T1000 (cell line): Measurements from ENCODE around the gene CDHR4.
A peak's percentile ranks its signal among the peaks of the same experiment; 100 is the strongest.
"Not testable (repeated sequence)": the region's sequence is repeated elsewhere in the genome, so short reads cannot be mapped to it uniquely, and the experiment has no call there.

Experiments used
- DNase-seq: peaks from one replicate; lab custom pipeline; 2025; ENCODE audit warnings: mixed read lengths; lab: John Stamatoyannopoulos, UW

CDHR4 gene, protein sequence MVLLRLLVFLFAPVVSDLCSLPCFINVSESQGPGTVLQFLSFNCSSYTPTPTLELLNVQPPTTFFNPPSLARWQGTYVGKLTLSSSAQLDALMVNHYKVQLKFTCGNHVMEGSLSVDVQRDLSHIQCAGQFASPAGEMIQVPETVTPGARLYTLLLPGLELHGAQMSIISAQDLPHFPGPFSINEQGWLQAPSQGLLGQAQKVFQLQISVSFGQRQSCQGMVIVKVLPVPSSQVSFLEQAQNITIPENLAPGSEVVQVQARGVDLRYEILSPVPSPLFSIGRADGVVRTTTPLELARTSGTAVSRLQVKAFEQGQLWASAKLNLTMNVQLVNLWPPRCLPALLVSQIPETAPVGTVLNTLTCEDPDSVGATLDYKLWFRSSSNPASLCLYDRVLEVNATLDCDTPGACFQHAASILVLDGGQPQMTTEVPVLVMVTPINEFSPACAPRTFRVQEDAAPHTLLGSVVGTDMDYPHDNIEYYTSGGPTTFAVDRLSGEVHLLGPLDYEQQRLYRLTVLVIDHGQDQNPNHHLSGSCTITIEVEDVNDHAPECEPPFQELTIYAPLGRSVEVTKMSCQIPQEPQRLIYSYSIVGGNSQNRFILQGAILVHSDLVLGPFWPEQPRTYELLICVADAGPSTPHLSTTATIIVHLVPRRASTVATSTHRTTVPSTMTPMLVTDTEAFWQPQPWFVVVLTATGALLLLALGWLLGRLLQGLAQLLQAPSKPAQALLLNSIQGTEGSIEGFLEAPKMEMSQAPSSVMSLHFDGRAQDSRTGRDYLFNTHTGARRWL

DNA sequence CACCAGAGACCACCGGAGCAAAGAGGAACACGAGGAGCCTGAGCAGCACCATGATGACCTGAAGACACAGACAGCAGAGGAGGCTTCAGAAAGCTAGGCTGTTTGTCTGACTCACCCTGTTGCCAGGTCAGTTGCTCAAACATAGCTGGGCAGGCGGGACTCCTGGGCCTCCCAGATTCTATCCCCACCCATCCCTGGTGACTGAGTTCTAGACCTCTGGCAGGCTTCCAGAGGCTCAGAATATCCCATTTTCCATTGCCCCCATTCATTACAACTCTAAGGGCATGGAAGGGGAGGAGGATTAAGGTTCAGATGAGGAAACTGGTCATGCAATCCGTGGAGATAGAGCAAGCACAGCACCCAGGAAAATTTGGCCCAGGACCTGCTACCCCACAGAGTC, at the start of gene CDHR4:
TSS of gene CDHR4 (minus strand) at position 113 of the 400 bp plus-strand sequence. CDS start at position 52, 61 bp downstream.
- peak; percentile 71 for DNase-seq

DNA sequence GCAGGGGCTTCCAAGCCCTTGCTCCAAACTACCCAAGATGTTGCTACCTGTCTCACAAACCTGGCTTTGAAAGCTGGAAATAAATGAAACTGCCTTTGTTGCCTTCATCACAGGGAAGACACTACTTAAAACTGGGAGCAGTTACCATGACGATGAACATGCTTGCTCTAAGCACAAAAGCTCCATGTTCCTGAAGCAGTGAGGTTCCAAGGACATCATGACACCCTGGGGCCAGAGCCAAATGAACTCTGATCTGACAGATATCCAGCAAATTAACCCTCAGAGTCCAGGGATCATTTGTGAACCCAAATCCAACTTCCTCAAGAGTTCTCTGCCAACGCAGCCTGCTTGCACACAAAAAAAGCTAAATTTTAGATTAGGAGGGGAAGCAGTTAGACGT, 46.0 kb upstream of the CDHR4 start:
- no peak for DNase-seq

DNA sequence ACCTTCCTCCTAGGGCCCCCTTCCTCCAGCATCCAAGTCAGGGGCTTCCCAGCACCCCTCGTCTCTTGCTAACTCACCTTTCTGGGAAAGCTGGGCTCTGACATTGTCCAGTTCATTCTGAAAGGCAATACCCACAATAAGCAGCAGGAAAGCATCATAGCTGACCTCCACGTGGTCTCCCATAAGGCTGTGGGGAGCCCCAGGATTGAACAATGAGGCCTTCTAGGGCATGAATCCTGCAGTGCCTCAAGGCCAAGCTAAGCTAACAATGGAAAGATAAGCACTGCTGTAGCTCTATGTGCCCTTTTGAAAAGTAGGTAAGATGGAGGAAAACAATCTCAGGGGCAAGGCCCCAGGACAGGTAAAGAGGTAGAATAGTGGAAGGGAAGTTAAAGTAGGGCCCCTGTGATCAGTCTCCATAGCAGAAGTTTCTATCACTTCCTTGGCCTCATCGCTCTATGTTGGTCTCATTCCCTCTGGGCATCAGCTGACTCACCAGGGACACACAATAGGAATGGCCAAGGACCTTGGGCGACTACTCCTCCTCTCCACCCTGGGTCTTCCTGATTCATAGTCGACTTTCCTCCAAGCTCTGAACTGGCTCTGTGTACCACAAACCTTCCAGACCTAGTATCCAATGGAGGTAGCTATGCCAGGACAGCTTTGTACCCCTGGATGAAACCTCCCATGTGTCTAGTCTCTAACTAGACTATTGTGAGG, 45.0 kb upstream of the CDHR4 start:
- no peak for DNase-seq

DNA sequence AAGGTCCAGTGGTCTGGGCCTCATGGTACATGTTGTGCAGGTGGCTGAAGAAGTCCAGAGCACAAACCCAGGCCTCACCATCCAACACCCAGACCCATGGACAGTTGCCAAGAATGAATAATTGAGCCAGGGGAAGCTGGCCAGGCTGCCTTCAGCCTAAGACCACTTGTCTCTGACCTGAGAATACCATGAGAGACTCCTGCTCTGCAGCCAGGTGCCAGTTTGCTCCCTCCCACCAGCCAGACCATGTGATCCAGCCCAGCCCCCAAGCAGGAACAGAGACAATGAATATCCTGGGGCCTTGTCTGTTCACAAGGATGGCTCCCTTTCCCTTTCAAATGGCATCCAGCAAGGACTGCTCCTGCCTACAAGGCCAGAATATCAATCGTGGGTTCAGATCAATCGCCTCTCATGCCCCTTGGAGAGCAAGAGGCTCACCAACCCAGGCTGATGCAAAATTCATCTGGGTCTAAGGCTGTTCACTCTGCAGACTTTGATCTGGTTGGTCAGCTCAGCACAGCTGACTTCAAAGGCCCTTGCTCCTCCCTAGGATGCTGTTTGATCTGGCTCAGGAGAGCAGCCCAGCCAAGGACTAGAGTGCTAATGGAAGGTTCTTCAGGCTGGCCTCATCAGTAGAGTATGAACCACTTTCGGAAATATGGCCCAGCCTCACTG, 43.3 kb upstream of the CDHR4 start:
- no peak for DNase-seq

DNA sequence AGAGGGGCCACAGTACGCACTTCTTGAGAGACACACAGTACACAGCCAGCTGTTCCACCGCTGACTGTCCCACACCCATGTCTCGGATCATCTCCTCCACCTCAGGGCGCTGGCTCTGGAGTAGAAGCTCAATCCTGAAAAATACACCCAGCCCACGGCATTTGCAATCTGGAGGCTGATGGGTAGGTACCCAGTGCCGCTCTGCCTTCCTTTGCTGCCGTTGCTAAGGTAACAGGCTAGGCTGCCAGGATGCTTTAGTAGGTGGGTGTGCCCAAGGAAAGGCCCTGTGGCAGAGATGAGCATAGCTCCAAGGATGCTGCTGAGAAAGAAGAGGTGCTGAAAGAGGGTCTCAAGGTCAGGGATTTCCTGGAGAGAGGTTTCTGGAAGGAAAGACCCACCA, 42.1 kb upstream of the CDHR4 start:
- DNase-seq = no peak

DNA sequence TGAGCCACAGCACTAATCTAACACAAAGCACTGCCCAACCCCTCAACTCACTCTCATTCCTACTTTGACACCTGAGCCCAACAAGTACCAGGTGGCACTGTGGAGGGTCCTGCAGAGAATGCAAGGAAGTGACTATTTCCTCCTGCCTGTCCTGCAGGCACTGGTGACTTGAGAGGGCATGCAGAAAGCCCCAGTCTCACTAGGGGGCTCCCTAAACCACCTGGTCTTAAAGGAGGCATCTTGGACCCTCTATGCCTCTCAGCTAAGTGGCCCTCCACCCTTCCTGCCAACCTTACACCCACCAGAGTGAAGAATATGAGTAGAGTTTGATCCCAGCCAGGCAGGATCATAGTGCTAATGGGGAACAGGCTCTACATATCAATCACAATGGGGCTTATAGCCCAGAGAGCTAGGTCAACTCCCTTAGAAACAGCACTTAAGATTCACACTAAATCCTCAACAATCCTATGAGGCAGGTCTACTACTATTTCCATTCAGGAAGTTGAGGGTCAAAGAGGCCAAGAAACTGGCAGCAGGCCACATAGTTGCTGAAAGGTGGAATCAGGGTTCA, 41.5 kb upstream of the CDHR4 start:
- DNase-seq = no peak

DNA sequence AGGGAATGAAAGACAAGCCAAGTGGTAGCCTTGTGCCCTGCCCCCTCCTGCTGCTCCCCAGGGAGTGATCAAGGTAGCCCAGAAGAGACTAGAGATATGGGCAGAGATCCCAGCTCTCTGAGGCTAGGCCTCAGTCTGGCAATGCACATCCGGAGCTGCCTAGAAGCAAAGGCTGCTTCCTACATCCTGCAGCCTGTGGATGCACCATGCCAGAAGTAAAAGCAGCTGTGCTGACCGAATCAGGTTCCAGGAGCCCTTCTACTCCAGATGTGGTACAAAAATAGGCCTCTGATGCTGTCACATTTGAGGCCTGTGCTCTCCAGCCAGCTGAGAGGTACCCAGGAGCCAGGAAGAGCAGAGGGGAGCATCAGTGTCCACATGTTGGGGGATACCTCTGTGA, 40.7 kb upstream of the CDHR4 start:
- no peak for DNase-seq

DNA sequence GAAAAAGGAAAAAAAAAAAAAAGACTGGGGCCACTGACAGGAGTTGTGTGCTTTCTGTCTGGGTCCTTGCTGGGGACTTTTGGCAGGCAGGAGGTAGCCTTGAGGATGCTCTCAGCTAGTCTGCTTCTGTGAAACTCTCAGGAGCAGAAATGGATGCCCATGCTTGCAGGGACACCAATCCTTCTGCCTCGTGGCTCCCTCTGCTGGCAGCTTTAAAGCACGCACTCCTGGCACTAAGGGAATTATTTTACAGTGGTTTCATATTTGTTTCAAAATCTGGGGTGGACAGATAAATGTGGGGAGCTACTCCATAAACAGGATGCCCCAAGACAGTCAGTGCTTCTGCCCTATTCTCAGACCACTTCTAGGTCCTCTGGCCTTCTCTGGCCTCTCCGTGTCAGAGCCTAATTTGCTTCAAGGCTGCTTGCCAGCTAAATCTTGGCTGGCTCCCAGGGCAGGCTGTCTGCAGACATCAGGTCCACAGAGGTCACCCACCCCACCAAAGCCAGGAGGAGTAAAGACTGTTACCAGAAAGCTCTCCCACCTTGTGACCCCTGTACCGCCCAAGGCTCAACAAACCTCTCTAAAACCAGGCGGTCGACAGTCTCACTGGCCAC, 39.6 kb upstream of the CDHR4 start:
- DNase-seq = peak; percentile 61

DNA sequence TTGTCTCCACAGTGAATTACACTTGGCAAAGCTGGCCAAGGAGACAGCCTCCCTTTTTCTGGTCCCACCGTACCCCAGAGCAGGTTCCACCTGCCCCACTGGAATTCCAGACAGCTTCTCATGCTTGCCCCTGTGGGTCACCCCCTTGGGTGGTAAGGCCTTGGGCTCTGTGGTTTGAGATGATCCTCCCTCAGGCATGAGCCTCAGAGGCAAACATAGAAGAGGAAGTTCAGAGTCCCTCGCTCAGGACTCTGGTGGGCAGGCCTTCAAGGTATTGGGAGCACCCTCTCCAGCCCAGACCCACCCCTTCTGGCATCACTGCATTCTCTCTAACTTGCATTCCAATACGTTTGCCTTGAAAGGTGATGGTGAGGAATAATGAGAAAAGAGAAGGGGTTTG, 31.7 kb upstream of the CDHR4 start:
- no peak for DNase-seq

DNA sequence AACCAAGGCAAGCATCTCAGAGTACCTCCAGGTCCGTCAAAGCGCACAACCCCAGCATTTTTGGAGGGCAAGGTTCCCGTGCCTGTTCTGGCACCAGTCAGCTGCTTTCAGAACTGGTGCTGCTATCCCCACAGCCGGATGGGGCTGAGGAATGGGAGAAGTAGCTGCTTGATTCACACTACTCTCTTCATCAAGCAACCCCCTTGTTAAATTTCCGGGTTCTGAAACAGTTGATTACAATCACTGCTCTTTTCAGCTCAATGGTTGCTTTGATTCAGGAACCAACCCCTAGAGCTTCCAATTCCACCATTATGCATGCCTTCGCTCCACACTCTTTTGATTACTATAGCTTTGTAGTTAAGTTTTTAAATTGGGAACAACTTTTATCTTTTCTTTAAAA, 26.3 kb upstream of the CDHR4 start:
- DNase-seq = no peak

DNA sequence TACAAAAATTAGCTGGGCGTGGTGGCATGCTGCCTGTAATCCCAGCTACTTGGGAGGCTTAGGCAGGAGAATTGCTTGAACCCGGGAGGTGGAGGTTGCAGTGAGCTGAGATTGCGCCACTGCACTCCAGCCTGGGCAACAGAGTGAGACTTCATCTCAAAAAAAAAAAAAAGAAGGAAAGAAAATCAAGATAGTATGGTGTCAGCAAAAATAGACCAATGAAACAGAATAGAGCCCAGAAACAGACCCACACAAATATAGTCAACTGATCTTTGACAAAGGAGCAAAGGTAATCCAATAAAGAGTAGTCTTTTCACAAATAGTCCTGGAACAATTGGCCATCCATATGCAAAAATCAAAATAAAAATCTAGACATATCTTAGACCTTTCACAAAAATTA, 23.5 kb upstream of the CDHR4 start:
- DNase-seq = not testable (repeated sequence)

DNA sequence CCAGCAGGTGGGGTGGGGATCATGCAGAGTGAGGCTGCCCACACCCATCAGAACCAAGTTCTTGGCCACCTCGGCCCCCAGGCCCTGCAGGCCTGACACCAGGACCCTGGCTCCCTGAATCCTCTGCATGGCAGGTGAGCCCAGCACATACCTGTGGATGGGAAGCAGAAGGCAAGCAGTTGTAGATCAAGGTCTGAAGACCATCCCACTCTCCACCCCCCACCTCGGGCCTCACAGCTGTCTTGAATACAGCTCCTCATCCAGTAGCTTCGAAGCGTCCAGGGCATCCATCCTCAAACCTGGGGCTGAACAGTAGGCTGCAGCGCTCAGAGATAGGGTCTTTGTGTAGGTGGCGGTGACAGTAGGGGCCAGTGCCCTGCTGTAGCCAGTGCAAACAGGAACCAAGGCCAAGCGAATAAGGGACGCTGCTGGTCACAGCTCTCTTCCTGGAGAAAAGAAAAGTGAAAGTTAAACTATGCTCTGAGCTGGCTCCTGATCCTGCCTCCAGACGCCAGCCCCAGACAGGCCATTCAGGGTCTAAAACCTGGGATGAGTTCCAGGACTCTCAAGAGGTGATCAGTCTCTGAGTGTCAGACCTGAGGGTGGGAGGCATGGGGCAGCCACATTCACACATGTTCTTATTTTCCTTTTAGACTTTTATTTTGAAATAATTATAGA, 14.0 kb upstream of the CDHR4 start, which contains the start of gene UBA7:
TSS of gene UBA7 (minus strand) at position 457 of the 678 bp plus-strand sequence. CDS start at position 291, 166 bp downstream.
- no peak for DNase-seq

DNA sequence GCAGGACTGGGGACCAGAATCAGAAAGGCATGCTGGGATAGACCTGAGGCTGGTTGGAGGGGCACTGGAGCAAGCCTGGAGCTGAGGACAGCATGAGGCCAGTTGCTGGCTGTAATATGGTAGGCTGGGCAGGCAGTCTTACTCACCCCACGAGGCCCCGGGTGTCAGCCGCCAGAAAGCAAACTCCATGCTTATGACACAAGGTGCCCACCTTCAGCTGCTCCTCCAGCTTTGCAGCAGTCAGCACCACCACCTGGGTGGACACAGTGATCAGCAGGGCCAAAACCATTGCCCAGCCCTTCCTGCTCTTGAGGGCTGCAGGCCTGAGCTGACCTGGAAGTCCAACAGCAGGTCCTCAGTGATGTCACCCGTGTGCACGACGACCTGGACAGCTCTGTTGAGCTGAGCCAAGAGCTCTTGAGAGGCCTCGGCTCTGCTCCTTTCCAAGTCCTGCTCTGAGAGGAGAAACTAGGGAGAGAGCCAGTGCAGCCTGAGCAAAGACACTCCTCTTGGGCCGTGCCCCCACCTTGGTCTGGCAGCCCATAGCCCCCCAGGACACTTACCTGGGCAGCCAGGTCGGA, 13.3 kb upstream of the CDHR4 start:
- no peak for DNase-seq

DNA sequence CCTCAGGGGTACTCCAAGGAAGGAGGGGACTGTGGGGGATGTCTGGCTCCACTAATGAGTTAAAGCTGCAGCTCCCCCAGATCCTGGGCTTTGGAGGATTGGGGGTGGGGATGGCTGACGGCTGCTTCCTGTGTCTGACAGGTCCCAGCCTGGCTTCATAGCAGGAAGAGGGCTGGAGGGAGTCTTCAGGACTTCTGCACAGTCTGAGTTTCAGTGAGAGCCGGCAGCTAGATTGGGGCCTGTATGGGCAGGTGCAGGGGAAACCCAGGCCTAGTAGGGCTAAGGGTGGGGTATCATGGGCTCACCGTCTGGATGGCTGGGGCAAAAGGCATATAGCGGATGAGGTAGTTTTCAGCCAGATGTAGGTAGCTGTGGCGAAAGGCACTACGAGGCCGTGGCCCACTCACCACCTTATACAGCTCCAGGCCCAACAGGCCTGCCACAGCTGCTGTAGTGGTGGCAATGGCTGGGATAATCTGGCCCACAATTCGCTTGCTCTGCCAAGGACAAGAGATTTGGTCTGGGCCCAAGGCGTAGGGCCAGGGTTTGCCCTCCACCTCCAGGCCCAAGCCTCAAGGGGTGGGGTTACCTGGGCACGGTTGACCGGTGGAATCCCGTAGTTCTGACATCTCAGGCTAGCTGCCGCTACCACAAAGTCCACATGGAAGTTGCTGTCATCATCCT, 7.9 kb upstream of the CDHR4 start:
- no peak for DNase-seq

DNA sequence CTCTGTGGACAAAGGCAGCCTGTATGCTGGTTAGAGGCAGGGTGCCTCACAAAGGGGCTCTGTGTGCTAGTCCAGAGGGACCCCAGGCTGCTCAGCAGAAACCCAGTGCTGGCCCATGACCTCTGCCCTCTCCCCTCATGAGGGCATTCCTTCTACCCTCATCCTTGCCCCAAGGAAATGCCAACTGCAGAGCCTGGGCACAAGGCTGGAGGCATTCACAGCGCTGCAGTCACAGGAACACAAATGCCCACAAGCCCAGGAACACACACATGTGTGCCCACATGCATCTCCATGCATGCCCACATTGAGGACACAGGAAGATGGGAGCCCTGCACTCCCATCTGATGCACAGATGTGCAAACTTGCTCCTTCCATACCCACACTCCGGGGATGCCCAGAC, 7.2 kb upstream of the CDHR4 start:
- no peak for DNase-seq

DNA sequence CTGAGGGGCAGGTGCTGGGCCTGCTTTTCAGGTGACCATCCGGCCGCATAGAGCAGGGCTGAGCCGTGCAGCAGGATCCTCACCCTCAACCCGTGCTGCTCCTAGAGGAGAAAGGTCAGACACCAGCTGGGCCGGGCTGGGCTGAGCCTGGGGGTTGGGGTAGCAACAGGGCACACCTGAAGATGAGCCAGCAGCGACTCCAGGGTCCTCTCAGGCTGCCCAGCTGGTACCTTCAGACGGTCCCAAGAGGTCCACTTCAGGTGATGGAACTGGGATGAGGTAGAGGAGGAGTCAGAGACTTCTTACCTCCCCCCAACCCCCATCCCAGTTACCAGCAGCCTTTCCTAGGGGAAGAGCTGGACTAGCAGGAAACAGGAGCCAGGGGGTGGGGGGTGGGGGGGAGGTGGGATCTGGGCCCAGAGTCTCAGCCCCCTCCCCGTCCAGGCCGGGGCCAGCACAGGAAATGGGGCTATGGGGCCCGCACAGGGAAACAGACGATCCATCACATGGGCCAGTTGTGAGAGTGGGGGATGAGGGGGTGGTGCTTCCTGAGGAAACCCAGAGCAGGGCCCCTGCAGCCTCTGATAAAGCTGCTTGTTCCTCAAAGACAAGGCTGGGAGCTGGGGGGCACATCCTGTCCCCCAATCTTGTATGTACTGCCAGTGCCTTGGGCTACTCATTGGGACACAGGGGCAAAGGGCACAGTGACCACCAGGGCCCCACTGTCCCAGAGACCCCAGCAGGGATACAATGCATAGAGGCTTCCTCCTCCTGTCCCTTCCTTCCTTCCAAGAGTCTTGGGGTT, 6.4 kb upstream of the CDHR4 start:
- no peak for DNase-seq

DNA sequence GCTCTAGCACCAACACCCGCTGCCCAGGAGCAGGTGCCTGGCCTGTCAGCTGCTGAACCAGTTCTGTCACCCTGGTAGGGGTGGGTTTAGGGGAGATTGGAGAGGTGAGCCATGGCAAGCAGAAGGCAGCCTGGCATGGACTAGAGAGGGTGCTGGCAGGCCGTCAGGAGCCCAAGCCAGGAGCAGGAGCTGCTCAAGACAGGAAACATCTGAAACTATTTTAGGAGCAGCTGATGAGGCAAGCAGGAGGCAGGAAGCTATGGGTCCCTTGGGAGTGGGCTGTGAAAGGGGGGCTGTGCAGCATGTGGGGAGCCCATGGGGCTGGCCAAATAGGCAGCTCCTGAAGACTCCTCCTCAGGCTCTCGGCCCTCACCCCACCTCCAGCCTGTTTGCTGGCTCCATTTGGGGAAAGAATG, 5.7 kb upstream of the CDHR4 start:
- DNase-seq = no peak

DNA sequence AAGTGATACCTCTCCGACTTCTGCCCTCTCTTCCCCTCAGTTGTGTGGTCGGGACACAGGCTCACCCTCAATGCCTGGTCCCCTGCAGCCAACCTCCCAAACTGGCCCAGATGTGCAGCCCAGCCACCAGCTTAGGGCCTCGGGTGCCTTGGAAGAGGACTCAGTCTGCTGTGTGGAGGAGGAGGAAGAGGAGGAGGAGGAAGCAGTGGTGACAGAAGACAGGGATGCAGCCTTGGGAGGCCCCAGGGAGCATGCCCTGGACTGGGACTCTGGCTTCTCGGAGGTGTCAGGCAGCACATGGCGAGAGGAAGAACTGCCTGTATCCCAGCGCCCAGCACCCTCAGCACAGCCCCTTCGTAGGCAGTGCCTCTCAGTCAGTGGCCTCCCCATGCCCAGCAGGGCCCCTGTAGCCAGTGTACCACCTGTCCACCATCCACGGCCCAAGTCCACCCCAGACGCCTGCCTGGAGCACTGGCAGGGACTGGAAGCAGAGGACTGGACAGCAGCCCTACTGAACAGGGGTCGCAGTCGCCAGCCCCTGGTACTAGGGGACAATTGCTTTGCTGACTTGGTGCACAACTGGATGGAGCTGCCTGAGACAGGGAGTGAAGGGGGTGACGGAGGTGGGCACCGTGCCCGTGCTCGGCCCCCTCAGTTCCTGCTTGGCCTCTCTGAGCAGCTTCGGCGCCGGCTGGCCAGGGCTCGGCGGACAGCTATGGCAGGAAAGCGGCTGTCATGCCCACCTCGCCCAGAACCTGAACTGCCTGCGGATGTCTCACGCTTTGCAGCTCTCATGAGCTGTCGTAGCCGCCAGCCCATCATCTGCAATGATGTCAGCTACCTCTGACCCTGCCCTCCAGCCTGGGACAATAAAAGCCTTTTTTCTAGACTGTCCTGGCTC, 4.7 kb upstream of the CDHR4 start:
- no peak for DNase-seq
